Glomerular visceral epithelial cell (primary cell): Measurements from ENCODE around the gene TMEM139.
"Not testable (repeated sequence)": the region's sequence is repeated elsewhere in the genome, so short reads cannot be mapped to it uniquely, and the experiment has no call there.

Source experiments
- DNase-seq: peaks from one replicate; pipeline ENCODE4 v3.0.0-alpha.2; 2016; ENCODE audit errors: extremely low spot score

TMEM139 gene

GRCh38 chr7:143258831-143259230 lies 25.9 kb upstream of the TMEM139 start:
- DNase-seq: no peak

- DNase-seq: no peak
Measured at GRCh38 chr7:143259765-143260164, 25.0 kb upstream of the TMEM139 start.

GRCh38 chr7:143261901-143262300 lies 22.9 kb upstream of the TMEM139 start:
- DNase-seq: no peak

GRCh38 chr7:143263266-143264195 lies 21.2 kb upstream of the TMEM139 start, which contains the start of gene GSTK1:
GSTK1 (plus strand) TSS chr7:143263441; CDS start chr7:143263514, 73 bp downstream.
- DNase-seq: peak; percentile 66

GRCh38 chr7:143264196-143264568 lies 20.6 kb upstream of the TMEM139 start:
- not testable (repeated sequence) for DNase-seq

GRCh38 chr7:143265017-143265693 lies 19.6 kb upstream of the TMEM139 start:
- DNase-seq: no peak

GRCh38 chr7:143269251-143269650 lies 15.5 kb upstream of the TMEM139 start:
- no peak for DNase-seq

GRCh38 chr7:143271240-143271639 lies 13.5 kb upstream of the TMEM139 start:
- no peak for DNase-seq

GRCh38 chr7:143272871-143273270 lies 11.9 kb upstream of the TMEM139 start:
- no peak for DNase-seq

- peak; percentile 33 for DNase-seq
Measured at GRCh38 chr7:143279186-143280098, 5.3 kb upstream of the TMEM139 start.

- DNase-seq: no peak
Measured at GRCh38 chr7:143280160-143280559, 4.6 kb upstream of the TMEM139 start.

- DNase-seq: no peak
Measured at GRCh38 chr7:143280566-143280965, 4.2 kb upstream of the TMEM139 start.

GRCh38 chr7:143281529-143281928 lies 3.2 kb upstream of the TMEM139 start:
- no peak for DNase-seq

GRCh38 chr7:143282124-143282523 lies 2.6 kb upstream of the TMEM139 start:
- no peak for DNase-seq

- no peak for DNase-seq
Measured at GRCh38 chr7:143283381-143283780, 1.4 kb upstream of the TMEM139 start.

- peak; percentile 85 for DNase-seq
Measured at GRCh38 chr7:143285470-143285778, 666 bp downstream of the TMEM139 start.

GRCh38 chr7:143285806-143286521 lies 1.2 kb downstream of the TMEM139 start:
- no peak for DNase-seq

GRCh38 chr7:143286522-143286890 lies 1.7 kb downstream of the TMEM139 start:
- no peak for DNase-seq

GRCh38 chr7:143287339-143287934 lies 2.7 kb downstream of the TMEM139 start:
- DNase-seq: no peak

- peak; percentile 97 for DNase-seq
Measured at GRCh38 chr7:143287935-143288826, 3.4 kb downstream of the TMEM139 start, which contains the start of gene CASP2. CASP2 (plus strand) TSS chr7:143288351; CDS start chr7:143288456, 105 bp downstream.
